Body of pancreas (tissue), 4 donors: ENCODE results near the gene NFKB1.

Experiments
- CTCF ChIP-seq, 7 experiments: fragments of 450-650 bp in 4 of 7; fragments of 200-600 bp in 3 of 7; sonication (generic) in 3 of 7; IDR thresholded peaks; one replicate each; pipeline ENCODE4 v1.5.1; 2016 to 2019; ENCODE audit warnings: antibody characterized with exemption in 7 of 7
- POLR2A ChIP-seq, 3 donors: fragments of 450-650 bp; IDR thresholded peaks; one replicate each; pipeline ENCODE4 v1.6.1; 2016; ENCODE audit warnings: antibody characterized with exemption in 3 of 3, mild to moderate bottlenecking in 2 of 3

GRCh38 chr4:102579794-102580462 is 78.8 kb downstream of the NFKB1 start:
- TF ChIP-seq POLR2A (IDR thresholded peaks at IDR 0.05) (no peak), CTCF (IDR thresholded peaks at IDR 0.05) (no peak)
